ENCODE measurements around the gene GPR39. TPM values are rescaled to one million over a fixed set of nuclear protein-coding genes. Genes with fewer than 3 reads are reported as not detected.

Gene GPR39
- total and polyA plus RNA-seq, 2 donors (not counting 1 experiment from before 2014, with no cell fraction given), result 1.00 to 1.3 TPM

DNA sequence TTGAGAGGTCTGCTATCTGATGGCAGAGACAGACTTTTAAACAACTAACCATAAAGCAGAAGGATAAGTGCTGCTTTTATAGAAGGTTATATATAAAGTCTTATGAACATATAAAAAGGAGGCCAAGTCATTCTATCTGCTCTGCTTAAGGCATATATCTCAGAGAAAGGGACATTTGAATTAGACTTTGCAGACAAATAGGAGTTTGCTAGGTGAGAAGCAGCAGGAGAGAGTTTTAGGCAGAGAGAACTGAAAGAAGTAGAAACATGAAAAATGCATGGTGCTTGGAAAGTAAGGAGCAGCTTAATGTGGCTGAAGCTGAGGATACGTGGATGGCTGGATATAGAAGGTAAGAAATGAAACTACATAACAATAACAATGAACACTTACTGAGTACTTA lies 188.0 kb downstream of the GPR39 start:
- DNase-seq (ENCODE audit: low read depth in 2 of 2), result no peak
- H3K4me2 ChIP-seq (ENCODE audit: extremely low read depth, insufficient read depth, low read length), result no peak overlapping the region
- no peaks in the 10 kb centered on the region for H3K4me1 ChIP-seq (ENCODE audit: control insufficient read depth, extremely low read depth, insufficient read depth, low read length)
- no peak overlapping the region for H3K27ac ChIP-seq (ENCODE audit: insufficient read depth, low read length)
- no peak overlapping the region for H2AFZ ChIP-seq (ENCODE audit: low read length)
- H3K79me2 ChIP-seq (ENCODE audit: control insufficient read depth, insufficient read depth, low read length), result no peaks in the 10 kb centered on the region
- H3K9ac ChIP-seq (ENCODE audit: insufficient read depth, low read length), result no peak overlapping the region
- no peaks in the 10 kb centered on the region for H3K36me3 ChIP-seq (ENCODE audit: control insufficient read depth, insufficient read depth, low read length)
- no peak for TF ChIP-seq EZH2 (IDR thresholded peaks at IDR 0.05; ENCODE audit: low read length, missing control alignments)
- no peaks in the 10 kb centered on the region for H4K20me1 ChIP-seq (ENCODE audit: control insufficient read depth, extremely low read depth, insufficient read depth, low read length)
- no peak overlapping the region for H3K4me3 ChIP-seq (replicated peaks in 1 of 4; ENCODE audit: control extremely low read depth in 1 of 4, insufficient read depth in 1 of 4, low read depth in 3 of 4, low read length in 4 of 4)
- no peaks in the 10 kb centered on the region for H3K27me3 ChIP-seq (ENCODE audit: control insufficient read depth, insufficient read depth, low read length)
- no peaks in the 10 kb centered on the region for H3K9me3 ChIP-seq (ENCODE audit: control insufficient read depth, insufficient read depth, low read depth, low read length)

GRCh38 chr2:132605236-132606180 lies 188.9 kb downstream of the GPR39 start:
- H3K27me3 ChIP-seq (ENCODE audit: control insufficient read depth, insufficient read depth, low read length), result no peaks in the 10 kb centered on the region
- H3K4me2 ChIP-seq (ENCODE audit: extremely low read depth, insufficient read depth, low read length), result no peak overlapping the region
- H2AFZ ChIP-seq (ENCODE audit: low read length), result no peak overlapping the region
- H4K20me1 ChIP-seq (ENCODE audit: control insufficient read depth, extremely low read depth, insufficient read depth, low read length), result no peaks in the 10 kb centered on the region
- TF ChIP-seq EZH2 (IDR thresholded peaks at IDR 0.05; ENCODE audit: low read length, missing control alignments), result no peak
- TF ChIP-seq, protein P1, sequence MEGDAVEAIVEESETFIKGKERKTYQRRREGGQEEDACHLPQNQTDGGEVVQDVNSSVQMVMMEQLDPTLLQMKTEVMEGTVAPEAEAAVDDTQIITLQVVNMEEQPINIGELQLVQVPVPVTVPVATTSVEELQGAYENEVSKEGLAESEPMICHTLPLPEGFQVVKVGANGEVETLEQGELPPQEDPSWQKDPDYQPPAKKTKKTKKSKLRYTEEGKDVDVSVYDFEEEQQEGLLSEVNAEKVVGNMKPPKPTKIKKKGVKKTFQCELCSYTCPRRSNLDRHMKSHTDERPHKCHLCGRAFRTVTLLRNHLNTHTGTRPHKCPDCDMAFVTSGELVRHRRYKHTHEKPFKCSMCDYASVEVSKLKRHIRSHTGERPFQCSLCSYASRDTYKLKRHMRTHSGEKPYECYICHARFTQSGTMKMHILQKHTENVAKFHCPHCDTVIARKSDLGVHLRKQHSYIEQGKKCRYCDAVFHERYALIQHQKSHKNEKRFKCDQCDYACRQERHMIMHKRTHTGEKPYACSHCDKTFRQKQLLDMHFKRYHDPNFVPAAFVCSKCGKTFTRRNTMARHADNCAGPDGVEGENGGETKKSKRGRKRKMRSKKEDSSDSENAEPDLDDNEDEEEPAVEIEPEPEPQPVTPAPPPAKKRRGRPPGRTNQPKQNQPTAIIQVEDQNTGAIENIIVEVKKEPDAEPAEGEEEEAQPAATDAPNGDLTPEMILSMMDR (conservative IDR thresholded peaks at IDR 0.05 in 1 of 2, IDR thresholded peaks at IDR 0.05 in 1 of 2; ENCODE audit: low read depth in 1 of 2, low read length in 2 of 2), result no peak
- DNase-seq (ENCODE audit: low read depth in 2 of 2), result no peak
- H3K4me3 ChIP-seq (replicated peaks in 1 of 4; ENCODE audit: control extremely low read depth in 1 of 4, insufficient read depth in 1 of 4, low read depth in 3 of 4, low read length in 4 of 4), result no peak overlapping the region
- H3K36me3 ChIP-seq (ENCODE audit: control insufficient read depth, insufficient read depth, low read length), result no peaks in the 10 kb centered on the region
- H3K27ac ChIP-seq (ENCODE audit: insufficient read depth, low read length), result no peak overlapping the region
- H3K9me3 ChIP-seq (ENCODE audit: control insufficient read depth, insufficient read depth, low read depth, low read length), result no peaks in the 10 kb centered on the region
- no peaks in the 10 kb centered on the region for H3K4me1 ChIP-seq (ENCODE audit: control insufficient read depth, extremely low read depth, insufficient read depth, low read length)
- no peaks in the 10 kb centered on the region for H3K79me2 ChIP-seq (ENCODE audit: control insufficient read depth, insufficient read depth, low read length)
- H3K9ac ChIP-seq (ENCODE audit: insufficient read depth, low read length), result no peak overlapping the region

DNA sequence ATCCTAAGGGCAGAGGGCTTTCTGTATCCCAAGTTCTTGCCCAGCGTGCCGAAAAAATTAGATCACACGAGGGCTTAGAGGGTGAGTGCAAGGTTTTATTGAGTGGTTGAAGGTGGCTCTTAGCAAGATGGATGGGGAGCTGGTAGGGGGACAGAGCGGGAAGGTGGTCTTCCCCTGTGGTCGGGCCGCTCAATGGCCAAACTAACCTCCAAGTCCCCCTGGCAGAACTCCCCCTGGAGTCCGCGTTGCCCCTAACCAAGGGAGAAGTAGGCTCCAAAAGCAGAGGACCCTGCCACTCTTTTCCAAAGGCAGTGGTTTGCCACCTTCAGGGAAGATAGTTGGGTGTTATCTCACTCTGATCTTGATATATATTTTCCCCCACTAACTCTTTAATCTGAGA lies 190.0 kb downstream of the GPR39 start:
- TF ChIP-seq, protein P1 (conservative IDR thresholded peaks at IDR 0.05 in 1 of 2, IDR thresholded peaks at IDR 0.05 in 1 of 2; ENCODE audit: low read depth in 1 of 2, low read length in 2 of 2), result no peak
- TF ChIP-seq EZH2 (IDR thresholded peaks at IDR 0.05; ENCODE audit: low read length, missing control alignments), result no peak
- Histone ChIP-seq H3K36me3 (ENCODE audit: control insufficient read depth, insufficient read depth, low read length) (no peaks in the 10 kb centered on the region), H3K9me3 (ENCODE audit: control insufficient read depth, insufficient read depth, low read depth, low read length) (no peaks in the 10 kb centered on the region)

More for the DNA sequence above, 190.0 kb downstream of the GPR39 start:
- Histone ChIP-seq H3K27ac (ENCODE audit: insufficient read depth, low read length) (no peak overlapping the region), H3K4me3 (replicated peaks in 1 of 4; ENCODE audit: control extremely low read depth in 1 of 4, insufficient read depth in 1 of 4, low read depth in 3 of 4, low read length in 4 of 4) (no peak overlapping the region), H3K79me2 (ENCODE audit: control insufficient read depth, insufficient read depth, low read length) (no peaks in the 10 kb centered on the region), H3K4me1 (ENCODE audit: control insufficient read depth, extremely low read depth, insufficient read depth, low read length) (no peaks in the 10 kb centered on the region), H3K9ac (ENCODE audit: insufficient read depth, low read length) (no peak overlapping the region), H3K27me3 (ENCODE audit: control insufficient read depth, insufficient read depth, low read length) (no peaks in the 10 kb centered on the region), H3K4me2 (ENCODE audit: extremely low read depth, insufficient read depth, low read length) (no peak overlapping the region), H2AFZ (ENCODE audit: low read length) (no peak overlapping the region), H4K20me1 (ENCODE audit: control insufficient read depth, extremely low read depth, insufficient read depth, low read length) (no peaks in the 10 kb centered on the region)
- DNase-seq (ENCODE audit: low read depth in 2 of 2), result no peak
